GM23338 (cell line): ENCODE data around the gene CCIN. TPM values are rescaled to one million over a fixed set of nuclear protein-coding genes. Genes with fewer than 3 reads are reported as not detected.

ENCODE experiments used
- ATAC-seq: fragments of 200-7000 bp; cut with Tn5 transposase; 3 replicates; pipeline ENCODE4 v1.9.1; 2020
- DNase-seq: peaks from one replicate; pipeline ENCODE4 v3.0.0-alpha.2; 2015; ENCODE audit warnings: low spot score
- H2AFZ ChIP-seq: fragments of 200-600 bp; sonication (generic); 2 replicates; pipeline ENCODE4 v1.8.0; 2016; ENCODE audit warnings: antibody characterized with exemption, mild to moderate bottlenecking, moderate library complexity
- H3F3A ChIP-seq: fragments of 200-600 bp; sonication (generic); replicated peaks from 2 replicates; pipeline ENCODE4 v1.8.0; 2017; ENCODE audit warnings: antibody characterized with exemption, mixed run types, low read depth
- H3K27ac ChIP-seq: fragments of 200-600 bp; sonication (generic); 2 replicates; pipeline ENCODE4 v1.6.1; 2016; ENCODE audit warnings: low read depth
- H3K27me3 ChIP-seq: fragments of 200-600 bp; sonication (generic); 2 replicates; pipeline ENCODE4 v1.8.0; 2016; ENCODE audit warnings: mild to moderate bottlenecking, mixed run types, moderate library complexity; ENCODE audit not compliant: insufficient read depth
- H3K36me3 ChIP-seq: fragments of 200-600 bp; sonication (generic); 2 replicates; pipeline ENCODE4 v1.8.0; 2016; ENCODE audit warnings: mild to moderate bottlenecking; ENCODE audit not compliant: insufficient read depth
- H3K4me1 ChIP-seq: fragments of 200-600 bp; sonication (generic); 2 replicates; pipeline ENCODE4 v1.8.0; 2016; ENCODE audit warnings: mild to moderate bottlenecking, moderate library complexity; ENCODE audit not compliant: insufficient read depth
- H3K4me2 ChIP-seq: fragments of 200-600 bp; sonication (generic); 2 replicates; pipeline ENCODE4 v1.7.1; 2017; ENCODE audit warnings: mixed run types
- H3K4me3 ChIP-seq: fragments of 200-600 bp; sonication (generic); 2 replicates; pipeline ENCODE4 v1.6.1; 2016; ENCODE audit warnings: mixed run types
- H3K79me2 ChIP-seq: fragments of 200-600 bp; sonication (generic); replicated peaks from 2 replicates; pipeline ENCODE4 v1.8.0; 2017; ENCODE audit warnings: mild to moderate bottlenecking; ENCODE audit not compliant: insufficient read depth
- H3K9me2 ChIP-seq: fragments of 200-600 bp; sonication (generic); 2 replicates; pipeline ENCODE4 v1.8.0; 2017; ENCODE audit not compliant: insufficient read depth
- H4K20me1 ChIP-seq: fragments of 200-600 bp; sonication (generic); replicated peaks from 2 replicates; pipeline ENCODE4 v1.8.0; 2017; ENCODE audit warnings: mild to moderate bottlenecking; ENCODE audit not compliant: insufficient read depth
- H3K27ac Mint-ChIP-seq: 2 replicates; pipeline ENCODE4 v1.8.0; 2020; ENCODE audit warnings: inconsistent platforms, mild to moderate bottlenecking, moderate library complexity, mixed read lengths
- H3K27me3 Mint-ChIP-seq: 3 replicates; pipeline ENCODE4 v1.8.0; 2022; ENCODE audit warnings: low read depth, mild to moderate bottlenecking, moderate library complexity, mixed read lengths, inconsistent platforms; ENCODE audit not compliant: insufficient read depth, poor library complexity
- H3K36me3 Mint-ChIP-seq: 3 replicates; pipeline ENCODE4 v1.8.0; 2021; ENCODE audit warnings: low read depth, mild to moderate bottlenecking, inconsistent platforms, moderate library complexity, mixed read lengths
- H3K4me1 Mint-ChIP-seq: 3 replicates; pipeline ENCODE4 v1.8.0; 2020; ENCODE audit warnings: mild to moderate bottlenecking, inconsistent platforms, mixed read lengths
- H3K4me3 Mint-ChIP-seq: 3 replicates; pipeline ENCODE4 v1.8.0; 2021; ENCODE audit warnings: moderate library complexity, mild to moderate bottlenecking, inconsistent platforms, mixed read lengths
- H3K9me3 Mint-ChIP-seq: 3 replicates; pipeline ENCODE4 v1.8.0; 2020; ENCODE audit warnings: moderate library complexity, mild to moderate bottlenecking, inconsistent platforms, mixed read lengths
- CREB1 ChIP-seq: fragments of 250-450 bp; sonication (Bioruptor Pico); IDR thresholded peaks from 2 replicates; pipeline ENCODE4 v1.5.0; 2020; ENCODE audit warnings: low read depth, mild to moderate bottlenecking, moderate library complexity
- EZH2 ChIP-seq: fragments of 200-600 bp; sonication (generic); IDR thresholded peaks from one replicate; pipeline ENCODE4 v1.8.0; 2017; ENCODE audit warnings: antibody characterized with exemption, mild to moderate bottlenecking, low read depth; ENCODE audit not compliant: unreplicated experiment
- EZH2phosphoT487 ChIP-seq: fragments of 200-600 bp; sonication (generic); IDR thresholded peaks from one replicate; pipeline ENCODE4 v1.8.1; 2018; ENCODE audit warnings: antibody characterized with exemption; ENCODE audit not compliant: unreplicated experiment
- JUNB ChIP-seq: IDR thresholded peaks from one replicate; pipeline ENCODE4 v1.6.1; 2016; ENCODE audit warnings: antibody characterized with exemption; ENCODE audit not compliant: unreplicated experiment
- NANOG ChIP-seq: IDR thresholded peaks from 2 replicates; pipeline ENCODE4 v1.6.1; 2016; ENCODE audit warnings: antibody characterized with exemption, borderline replicate concordance
- POLR2AphosphoS5 ChIP-seq: IDR thresholded peaks from 2 replicates; pipeline ENCODE4 v1.6.1; 2016; ENCODE audit warnings: antibody characterized with exemption, low read depth
- STAT1 ChIP-seq: IDR thresholded peaks from one replicate; pipeline ENCODE4 v1.6.1; 2016; ENCODE audit warnings: antibody characterized with exemption; ENCODE audit not compliant: unreplicated experiment
- ZNF114 ChIP-seq: fragments of 250-450 bp; sonication (Bioruptor Pico); IDR thresholded peaks from 2 replicates; pipeline ENCODE4 v1.5.0; 2020; ENCODE audit warnings: mild to moderate bottlenecking, moderate library complexity
- ZNF331 ChIP-seq: fragments of 250-450 bp; sonication (Bioruptor Pico); IDR thresholded peaks from 2 replicates; pipeline ENCODE4 v1.5.0; 2020; ENCODE audit warnings: low read depth, mild to moderate bottlenecking, moderate library complexity
- ZNF462 ChIP-seq: fragments of 250-450 bp; sonication (Bioruptor Pico); IDR thresholded peaks from 2 replicates; pipeline ENCODE4 v1.5.0; 2020; ENCODE audit warnings: mild to moderate bottlenecking, moderate library complexity
- polyA plus RNA-seq: library from polyadenylated mRNA; unstranded; fragments of >200 nt; fragmentation: Nextera tagmentation; extraction: Ambion mirVana; gene quantifications from 2 replicates; pipeline ENCODE4 v1.2.1, GENCODE V29; 2016
- total RNA-seq: library from RNA; depleted of rRNA; stranded (reverse); fragments of >200 nt; shearing (Covaris generic); gene quantifications from 2 replicates; pipeline ENCODE4 v1.2.3, GENCODE V29; 2014
- TF ChIP-seq, protein P1 (sequence below): IDR thresholded peaks from 2 replicates; pipeline ENCODE4 v1.6.1; 2016; ENCODE audit warnings: antibody characterized with exemption
- TF ChIP-seq, protein P2 (sequence below), 2 experiments: fragments of 200-600 bp in 1 of 2; sonication (generic) in 1 of 2; conservative IDR thresholded peaks; 2 replicates each; pipeline versions ENCODE4 v1.5.1 to v1.6.1; 2016 to 2017; ENCODE audit warnings: antibody characterized with exemption in 2 of 2, low read depth in 2 of 2, mild to moderate bottlenecking in 2 of 2, moderate library complexity in 1 of 2
- TF ChIP-seq, protein P3 (sequence below): IDR thresholded peaks from one replicate; pipeline ENCODE4 v1.6.1; 2018; ENCODE audit warnings: antibody characterized with exemption; ENCODE audit not compliant: unreplicated experiment

The CCIN gene
- total and polyA plus RNA-seq, 2 experiments from 2014 or later, result 0.14 TPM; not detected in 1

- H3K36me3 Mint-ChIP-seq, result no peaks in the 10 kb centered on the region
- ATAC-seq, result no peak
Measured at GRCh38 chr9:36170531-36170930, 1.3 kb downstream of the CCIN start.

More at GRCh38 chr9:36170531-36170930, 1.3 kb downstream of the CCIN start:
- Mint-ChIP-seq H3K9me3 (no peaks in the 10 kb centered on the region), H3K4me3 (no peak overlapping the region; the same call in 2 of the 3 replicates), H3K27ac (no peak overlapping the region), H3K27me3 (peaks cover 10% of the 10 kb centered on the region), H3K4me1 (peaks cover 7% of the 10 kb centered on the region)
- no peak for DNase-seq
- Histone ChIP-seq H3K4me1 (no peaks in the 10 kb centered on the region), H3K4me2 (no peak overlapping the region), H3K27ac (no peak overlapping the region), H4K20me1 (no peaks in the 10 kb centered on the region), H2AFZ (no peak overlapping the region), H3F3A (no peaks in the 10 kb centered on the region), H3K36me3 (no peaks in the 10 kb centered on the region), H3K79me2 (no peaks in the 10 kb centered on the region), H3K27me3 (no peaks in the 10 kb centered on the region), H3K9me2 (0 out of 2 replicates have a peak, but pooled peaks cover 2% of the 10 kb centered on the region), H3K4me3 (no peak overlapping the region)
- TF ChIP-seq ZNF114 (no peak), ZNF331 (CRISPR knock-in tag) (no peak), EZH2 (no peak), POLR2AphosphoS5 (no peak), EZH2phosphoT487 (no peak), ZNF462 (no peak), STAT1 (no peak), CREB1 (CRISPR knock-in tag) (no peak), JUNB (no peak), NANOG (no peak)
- TF ChIP-seq, protein P1, sequence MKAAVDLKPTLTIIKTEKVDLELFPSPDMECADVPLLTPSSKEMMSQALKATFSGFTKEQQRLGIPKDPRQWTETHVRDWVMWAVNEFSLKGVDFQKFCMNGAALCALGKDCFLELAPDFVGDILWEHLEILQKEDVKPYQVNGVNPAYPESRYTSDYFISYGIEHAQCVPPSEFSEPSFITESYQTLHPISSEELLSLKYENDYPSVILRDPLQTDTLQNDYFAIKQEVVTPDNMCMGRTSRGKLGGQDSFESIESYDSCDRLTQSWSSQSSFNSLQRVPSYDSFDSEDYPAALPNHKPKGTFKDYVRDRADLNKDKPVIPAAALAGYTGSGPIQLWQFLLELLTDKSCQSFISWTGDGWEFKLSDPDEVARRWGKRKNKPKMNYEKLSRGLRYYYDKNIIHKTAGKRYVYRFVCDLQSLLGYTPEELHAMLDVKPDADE, result no peak
- TF ChIP-seq, protein P2, sequence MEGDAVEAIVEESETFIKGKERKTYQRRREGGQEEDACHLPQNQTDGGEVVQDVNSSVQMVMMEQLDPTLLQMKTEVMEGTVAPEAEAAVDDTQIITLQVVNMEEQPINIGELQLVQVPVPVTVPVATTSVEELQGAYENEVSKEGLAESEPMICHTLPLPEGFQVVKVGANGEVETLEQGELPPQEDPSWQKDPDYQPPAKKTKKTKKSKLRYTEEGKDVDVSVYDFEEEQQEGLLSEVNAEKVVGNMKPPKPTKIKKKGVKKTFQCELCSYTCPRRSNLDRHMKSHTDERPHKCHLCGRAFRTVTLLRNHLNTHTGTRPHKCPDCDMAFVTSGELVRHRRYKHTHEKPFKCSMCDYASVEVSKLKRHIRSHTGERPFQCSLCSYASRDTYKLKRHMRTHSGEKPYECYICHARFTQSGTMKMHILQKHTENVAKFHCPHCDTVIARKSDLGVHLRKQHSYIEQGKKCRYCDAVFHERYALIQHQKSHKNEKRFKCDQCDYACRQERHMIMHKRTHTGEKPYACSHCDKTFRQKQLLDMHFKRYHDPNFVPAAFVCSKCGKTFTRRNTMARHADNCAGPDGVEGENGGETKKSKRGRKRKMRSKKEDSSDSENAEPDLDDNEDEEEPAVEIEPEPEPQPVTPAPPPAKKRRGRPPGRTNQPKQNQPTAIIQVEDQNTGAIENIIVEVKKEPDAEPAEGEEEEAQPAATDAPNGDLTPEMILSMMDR (conservative IDR thresholded peaks at IDR 0.05; ENCODE audit: low read depth in 2 of 2), result no peak
- TF ChIP-seq, protein P3, sequence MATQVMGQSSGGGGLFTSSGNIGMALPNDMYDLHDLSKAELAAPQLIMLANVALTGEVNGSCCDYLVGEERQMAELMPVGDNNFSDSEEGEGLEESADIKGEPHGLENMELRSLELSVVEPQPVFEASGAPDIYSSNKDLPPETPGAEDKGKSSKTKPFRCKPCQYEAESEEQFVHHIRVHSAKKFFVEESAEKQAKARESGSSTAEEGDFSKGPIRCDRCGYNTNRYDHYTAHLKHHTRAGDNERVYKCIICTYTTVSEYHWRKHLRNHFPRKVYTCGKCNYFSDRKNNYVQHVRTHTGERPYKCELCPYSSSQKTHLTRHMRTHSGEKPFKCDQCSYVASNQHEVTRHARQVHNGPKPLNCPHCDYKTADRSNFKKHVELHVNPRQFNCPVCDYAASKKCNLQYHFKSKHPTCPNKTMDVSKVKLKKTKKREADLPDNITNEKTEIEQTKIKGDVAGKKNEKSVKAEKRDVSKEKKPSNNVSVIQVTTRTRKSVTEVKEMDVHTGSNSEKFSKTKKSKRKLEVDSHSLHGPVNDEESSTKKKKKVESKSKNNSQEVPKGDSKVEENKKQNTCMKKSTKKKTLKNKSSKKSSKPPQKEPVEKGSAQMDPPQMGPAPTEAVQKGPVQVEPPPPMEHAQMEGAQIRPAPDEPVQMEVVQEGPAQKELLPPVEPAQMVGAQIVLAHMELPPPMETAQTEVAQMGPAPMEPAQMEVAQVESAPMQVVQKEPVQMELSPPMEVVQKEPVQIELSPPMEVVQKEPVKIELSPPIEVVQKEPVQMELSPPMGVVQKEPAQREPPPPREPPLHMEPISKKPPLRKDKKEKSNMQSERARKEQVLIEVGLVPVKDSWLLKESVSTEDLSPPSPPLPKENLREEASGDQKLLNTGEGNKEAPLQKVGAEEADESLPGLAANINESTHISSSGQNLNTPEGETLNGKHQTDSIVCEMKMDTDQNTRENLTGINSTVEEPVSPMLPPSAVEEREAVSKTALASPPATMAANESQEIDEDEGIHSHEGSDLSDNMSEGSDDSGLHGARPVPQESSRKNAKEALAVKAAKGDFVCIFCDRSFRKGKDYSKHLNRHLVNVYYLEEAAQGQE, result no peak
